Lower lobe of right lung (tissue), 2 donors: ENCODE data around the gene PASK. TPM values are rescaled to one million over a fixed set of nuclear protein-coding genes. Genes with fewer than 3 reads are reported as not detected.
A peak's percentile ranks its signal among the peaks of the same experiment; 100 is the strongest.

ENCODE experiments used
- ATAC-seq, 2 donors: fragments of 200-7000 bp; cut with Tn5 transposase; one replicate each; pipeline ENCODE4 v1.9.1; 2020 to 2022; ENCODE audit warnings: mild to moderate bottlenecking in 2 of 2, moderate library complexity in 2 of 2
- DNase-seq: peaks from one replicate; pipeline ENCODE4 v3.0.0-alpha.2; 2020
- H3K27ac ChIP-seq: fragments of 200-600 bp; one replicate; pipeline ENCODE4 v1.8.0; 2022
- H3K27me3 ChIP-seq: fragments of 200-600 bp; one replicate; pipeline ENCODE4 v1.8.0; 2022; ENCODE audit warnings: low read depth
- H3K36me3 ChIP-seq: fragments of 200-600 bp; one replicate; pipeline ENCODE4 v1.8.0; 2022; ENCODE audit warnings: mild to moderate bottlenecking
- H3K4me1 ChIP-seq: fragments of 200-600 bp; one replicate; pipeline ENCODE4 v1.8.0; 2022
- H3K4me3 ChIP-seq: fragments of 200-600 bp; one replicate; pipeline ENCODE4 v1.8.0; 2022; ENCODE audit warnings: mild to moderate bottlenecking
- H3K9me3 ChIP-seq: fragments of 200-600 bp; one replicate; pipeline ENCODE4 v1.8.0; 2022
- intact Hi-C: fragments of 100-400 bp; cut with DNase I; formaldehyde crosslinking; loops from one replicate; pipeline ENCODE4 v1.11.0; 2022
- total RNA-seq: library from RNA; stranded (reverse); fragmentation: NEBNext Ultra II Directional; extraction: Animal tissue kit (Norgen Biotek cat#: 25700); gene quantifications from one replicate; pipeline ENCODE4 v1.2.1, GENCODE V29; 2021
- TF ChIP-seq, protein P1 (sequence below): fragments of 200-600 bp; IDR thresholded peaks from one replicate; pipeline ENCODE4 v1.8.0; 2022; ENCODE audit warnings: antibody characterized with exemption, mild to moderate bottlenecking
- donor health status: DM: no; HTN: yes; CAD: no; lungs with severe emphysema.

Gene PASK
- total RNA-seq, 1 donor from 2014 or later, result 10.8 TPM

DNA sequence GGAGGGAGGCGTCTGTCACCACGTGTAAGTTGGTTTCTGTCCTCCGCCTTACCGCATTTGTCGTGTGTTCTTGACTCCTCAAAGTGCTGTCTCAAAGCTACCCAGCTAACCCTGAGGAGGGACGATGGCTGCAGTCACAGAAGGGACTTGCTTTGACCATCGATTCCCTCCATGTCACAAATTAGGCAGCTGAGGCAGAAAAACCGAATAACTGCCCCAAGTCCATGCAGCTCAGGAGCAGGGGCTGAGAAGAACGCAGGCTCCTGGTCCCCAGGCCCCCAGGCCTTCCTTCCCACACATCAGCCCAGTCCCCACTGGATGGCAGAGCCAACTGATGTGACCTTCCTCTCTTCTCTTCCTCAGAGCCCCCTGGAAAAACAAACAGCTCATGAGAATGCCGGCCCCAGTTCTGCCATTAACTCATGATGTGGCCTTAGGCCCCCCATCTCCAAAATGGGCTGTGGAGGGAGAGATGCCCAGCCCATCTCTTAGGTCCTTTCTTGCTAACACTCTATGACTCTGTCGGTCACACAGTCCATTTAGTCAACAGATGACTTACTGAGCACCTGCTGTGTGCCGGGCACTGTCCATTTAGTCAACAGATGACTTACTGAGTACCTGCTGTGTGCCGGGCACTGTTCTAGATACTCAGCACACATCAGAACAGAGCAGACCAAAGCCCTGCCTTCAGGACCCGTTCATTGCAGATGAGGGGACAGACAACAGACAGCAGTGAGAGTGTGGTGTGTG, 66.8 kb downstream of the PASK start:
- TF ChIP-seq, protein P1, sequence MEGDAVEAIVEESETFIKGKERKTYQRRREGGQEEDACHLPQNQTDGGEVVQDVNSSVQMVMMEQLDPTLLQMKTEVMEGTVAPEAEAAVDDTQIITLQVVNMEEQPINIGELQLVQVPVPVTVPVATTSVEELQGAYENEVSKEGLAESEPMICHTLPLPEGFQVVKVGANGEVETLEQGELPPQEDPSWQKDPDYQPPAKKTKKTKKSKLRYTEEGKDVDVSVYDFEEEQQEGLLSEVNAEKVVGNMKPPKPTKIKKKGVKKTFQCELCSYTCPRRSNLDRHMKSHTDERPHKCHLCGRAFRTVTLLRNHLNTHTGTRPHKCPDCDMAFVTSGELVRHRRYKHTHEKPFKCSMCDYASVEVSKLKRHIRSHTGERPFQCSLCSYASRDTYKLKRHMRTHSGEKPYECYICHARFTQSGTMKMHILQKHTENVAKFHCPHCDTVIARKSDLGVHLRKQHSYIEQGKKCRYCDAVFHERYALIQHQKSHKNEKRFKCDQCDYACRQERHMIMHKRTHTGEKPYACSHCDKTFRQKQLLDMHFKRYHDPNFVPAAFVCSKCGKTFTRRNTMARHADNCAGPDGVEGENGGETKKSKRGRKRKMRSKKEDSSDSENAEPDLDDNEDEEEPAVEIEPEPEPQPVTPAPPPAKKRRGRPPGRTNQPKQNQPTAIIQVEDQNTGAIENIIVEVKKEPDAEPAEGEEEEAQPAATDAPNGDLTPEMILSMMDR, result no peak
- Histone ChIP-seq H3K27me3 (no peaks in the 10 kb centered on the region), H3K36me3 (peaks cover 20% of the 10 kb centered on the region), H3K4me1 (no peaks in the 10 kb centered on the region), H3K27ac (no peak overlapping the region), H3K4me3 (no peak overlapping the region), H3K9me3 (no peaks in the 10 kb centered on the region)
- intact Hi-C loops, result no loop called here
- ATAC-seq (no peak), DNase-seq (no peak)

DNA sequence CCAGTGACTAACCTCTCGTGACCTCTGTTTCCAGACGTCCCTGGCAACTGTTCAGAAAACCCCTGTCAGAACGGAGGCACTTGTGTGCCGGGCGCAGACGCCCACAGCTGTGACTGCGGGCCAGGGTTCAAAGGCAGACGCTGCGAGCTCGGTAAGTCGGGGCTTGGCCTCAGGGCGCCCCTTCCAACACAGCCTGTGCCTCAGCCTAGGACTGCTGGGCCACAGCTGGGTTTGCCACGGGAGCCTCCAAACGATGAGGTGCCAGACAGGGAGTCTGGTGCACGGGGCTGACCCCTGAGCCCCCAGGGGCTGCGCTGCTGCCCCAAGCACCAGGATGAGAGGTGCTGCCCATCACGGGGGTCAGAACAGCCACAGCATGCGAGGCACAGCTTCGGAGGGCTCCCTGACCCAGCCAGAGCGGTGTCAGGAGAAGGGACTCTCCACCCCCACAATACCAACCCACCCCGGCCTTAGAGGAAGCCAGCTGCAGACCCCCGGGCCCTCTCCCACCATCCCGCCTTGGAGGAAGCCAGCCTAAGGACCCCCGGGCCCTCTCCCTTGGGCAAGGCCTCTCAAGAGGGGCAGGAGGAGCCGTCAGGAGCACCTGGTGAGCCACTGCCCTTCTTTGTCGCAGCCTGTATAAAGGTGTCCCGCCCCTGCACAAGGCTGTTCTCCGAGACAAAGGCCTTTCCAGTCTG, 67.5 kb downstream of the PASK start:
- DNase-seq (no peak), ATAC-seq (peak in 1 of 2 donors; percentile 26)
- intact Hi-C loops, result no loop called here

DNA sequence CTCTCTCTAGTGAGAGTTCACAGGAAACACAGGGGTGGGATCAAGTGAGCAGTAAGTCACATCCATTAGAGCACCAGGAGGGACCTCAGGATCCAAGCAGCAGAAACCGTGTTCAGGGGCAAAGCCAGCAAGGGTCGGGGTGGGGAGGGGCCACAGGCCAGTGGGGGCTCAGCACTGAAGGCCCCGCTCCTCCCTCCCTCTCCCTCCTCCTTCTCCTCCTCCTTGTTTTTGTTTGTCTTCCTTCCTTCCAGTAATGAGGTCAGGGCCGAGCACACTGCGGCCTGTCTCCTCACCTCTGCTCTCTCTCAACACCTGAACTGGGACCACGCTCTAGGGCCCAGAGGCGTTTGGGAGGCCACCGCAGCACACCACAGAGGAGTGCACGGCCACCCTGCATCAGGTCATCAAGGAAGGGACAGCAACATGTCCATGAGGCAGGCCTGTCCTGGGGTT, 68.1 kb downstream of the PASK start:
- intact Hi-C loops, result no loop called here
- Histone ChIP-seq H3K27me3 (no peaks in the 10 kb centered on the region), H3K4me3 (no peak overlapping the region), H3K36me3 (peaks cover 7% of the 10 kb centered on the region), H3K27ac (peak overlapping the region; percentile 24), H3K9me3 (no peaks in the 10 kb centered on the region), H3K4me1 (no peaks in the 10 kb centered on the region)
- DNase-seq (no peak), ATAC-seq (peak in 1 of 2 donors; percentile 9)
- TF ChIP-seq, protein P1, result no peak

More for the DNA sequence above, 67.5 kb downstream of the PASK start:
- Histone ChIP-seq H3K4me1 (no peaks in the 10 kb centered on the region), H3K27ac (peak overlapping the region; percentile 24), H3K4me3 (no peak overlapping the region), H3K36me3 (peaks cover 13% of the 10 kb centered on the region), H3K27me3 (no peaks in the 10 kb centered on the region), H3K9me3 (no peaks in the 10 kb centered on the region)
- TF ChIP-seq, protein P1, result no peak

DNA sequence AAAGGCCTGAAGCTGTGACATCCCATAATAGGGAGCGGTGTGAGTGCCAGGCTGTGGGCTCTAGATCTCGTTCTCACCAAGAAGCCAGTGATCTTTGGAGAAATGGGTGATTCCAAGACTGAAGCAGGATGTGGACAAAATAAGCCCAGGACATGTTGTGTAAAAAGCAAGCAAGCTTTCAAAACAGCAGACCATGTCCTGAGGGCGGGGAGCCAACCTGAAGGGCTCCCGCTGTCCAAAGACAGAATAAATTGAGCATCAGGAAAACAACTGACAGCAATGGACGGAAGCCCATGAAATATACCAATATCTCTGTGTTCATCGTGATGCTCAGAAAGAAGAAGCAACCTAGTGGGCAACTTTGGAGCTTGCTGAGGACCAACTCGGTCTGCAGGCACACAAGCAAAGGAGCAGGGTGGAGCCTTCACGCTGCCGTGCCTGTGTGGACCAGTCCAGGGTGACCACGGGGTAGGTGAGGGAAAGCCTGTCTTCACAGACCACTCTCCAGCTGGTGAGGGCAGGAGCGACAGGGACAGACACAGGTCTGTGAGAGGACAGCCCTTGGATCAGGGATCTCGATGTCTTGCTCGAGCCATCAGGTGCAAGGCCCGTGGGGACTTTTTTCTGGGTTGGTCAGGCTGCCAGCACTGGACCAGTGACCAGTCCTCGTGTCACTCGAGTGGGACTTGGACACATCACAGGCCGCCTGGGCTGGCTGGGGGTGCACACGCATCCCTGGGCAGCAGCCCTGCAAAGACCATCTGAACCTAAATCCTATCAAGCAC, 68.7 kb downstream of the PASK start:
- Histone ChIP-seq H3K9me3 (no peaks in the 10 kb centered on the region), H3K4me1 (no peaks in the 10 kb centered on the region), H3K27ac (no peak overlapping the region), H3K4me3 (no peak overlapping the region), H3K27me3 (no peaks in the 10 kb centered on the region), H3K36me3 (peaks cover 1% of the 10 kb centered on the region)
- TF ChIP-seq, protein P1, result no peak
- intact Hi-C loops, result no loop called here
- DNase-seq (no peak), ATAC-seq (no peak)

DNA sequence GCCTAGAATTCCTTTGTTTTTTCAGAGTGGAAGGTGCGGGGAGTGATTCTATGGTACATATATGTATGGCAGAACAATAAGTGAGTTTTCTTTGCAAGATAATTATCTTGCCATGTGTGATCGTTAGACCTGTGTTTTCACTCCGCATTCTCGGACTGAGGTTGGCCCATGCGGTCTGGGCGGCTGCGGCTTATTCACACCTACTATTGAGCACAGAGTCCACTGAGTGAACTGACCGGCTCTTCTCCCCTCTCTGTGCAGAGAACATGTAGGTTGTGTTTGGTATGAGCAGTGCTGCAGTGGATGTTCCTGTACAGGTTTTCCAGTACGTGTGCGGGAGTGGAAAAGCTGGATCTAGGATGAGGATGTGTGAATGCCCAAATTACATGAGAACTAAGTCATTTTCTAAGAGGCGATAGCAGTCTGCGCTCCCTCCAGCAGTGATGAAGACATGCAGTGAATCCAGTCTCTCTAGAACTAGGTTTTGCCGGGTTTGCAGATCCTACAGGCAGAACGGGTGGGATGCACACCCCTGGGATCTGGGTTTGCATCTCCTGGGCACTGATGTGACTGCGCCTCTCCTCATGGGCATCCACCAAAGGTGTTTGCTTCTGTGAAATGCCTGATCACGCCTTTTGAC, 74.3 kb downstream of the PASK start:
- Histone ChIP-seq H3K4me1 (no peaks in the 10 kb centered on the region), H3K27ac (no peak overlapping the region), H3K27me3 (no peaks in the 10 kb centered on the region), H3K36me3 (peaks cover 54% of the 10 kb centered on the region), H3K4me3 (no peak overlapping the region), H3K9me3 (no peaks in the 10 kb centered on the region)
- TF ChIP-seq, protein P1, result no peak
- ATAC-seq (no peak), DNase-seq (no peak)
- intact Hi-C loops, result no loop called here
